AG09319 (cell line): ENCODE measurements around the gene ATCAY.

Experiments used
- DNase-seq: peaks from one replicate; pipeline ENCODE4 v3.0.0-alpha.2; 2010; ENCODE audit warnings: low read depth; ENCODE audit errors: extremely low read depth
- TF ChIP-seq, protein P1 (sequence below): IDR thresholded peaks from 2 replicates; pipeline ENCODE4 v1.5.1; 2011; ENCODE audit warnings: low read depth, mild to moderate bottlenecking, inconsistent platforms, low read length, moderate library complexity

Gene ATCAY, protein sequence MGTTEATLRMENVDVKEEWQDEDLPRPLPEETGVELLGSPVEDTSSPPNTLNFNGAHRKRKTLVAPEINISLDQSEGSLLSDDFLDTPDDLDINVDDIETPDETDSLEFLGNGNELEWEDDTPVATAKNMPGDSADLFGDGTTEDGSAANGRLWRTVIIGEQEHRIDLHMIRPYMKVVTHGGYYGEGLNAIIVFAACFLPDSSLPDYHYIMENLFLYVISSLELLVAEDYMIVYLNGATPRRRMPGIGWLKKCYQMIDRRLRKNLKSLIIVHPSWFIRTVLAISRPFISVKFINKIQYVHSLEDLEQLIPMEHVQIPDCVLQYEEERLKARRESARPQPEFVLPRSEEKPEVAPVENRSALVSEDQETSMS

DNA sequence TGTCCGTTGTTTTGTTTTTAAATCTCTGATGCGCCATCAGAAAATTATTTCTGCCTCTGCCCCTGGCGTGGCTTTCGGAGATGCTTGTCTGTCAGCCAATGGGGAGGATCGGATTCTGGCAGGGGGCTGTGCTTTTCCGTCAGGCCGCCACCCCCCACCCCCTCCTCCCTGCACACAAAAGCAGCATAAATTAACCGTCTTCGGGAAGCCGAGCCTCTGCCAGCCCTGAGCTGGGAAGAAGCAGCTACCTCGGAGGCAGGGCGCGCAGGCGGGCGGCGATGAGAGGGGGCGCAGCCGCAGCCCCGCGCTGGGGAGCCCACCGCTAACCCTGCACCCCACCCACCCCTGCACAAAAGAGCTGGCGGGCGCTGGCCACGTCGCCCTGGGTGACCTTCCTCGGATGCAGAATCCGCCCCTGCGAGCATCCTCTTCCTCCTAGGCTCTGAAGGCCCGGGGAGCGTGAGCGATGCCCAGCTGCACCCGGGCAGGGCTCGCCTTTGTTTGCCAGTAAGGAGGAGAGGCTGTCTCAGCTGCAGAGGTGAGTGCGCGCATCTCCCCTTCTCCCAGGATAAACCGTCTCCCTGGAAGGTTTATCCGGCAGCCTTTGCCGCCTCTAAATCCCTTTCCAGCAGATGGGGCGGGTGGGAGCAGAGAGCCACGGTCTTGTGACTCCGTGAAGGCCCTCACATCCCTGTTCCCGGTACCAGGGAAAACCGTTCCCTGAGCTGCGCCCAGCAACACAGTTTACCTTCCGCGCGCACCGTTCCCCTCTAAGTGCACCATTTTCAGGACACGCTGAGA lies at the start of gene ATCAY:
TSS of gene ATCAY (plus strand) at position 215 of the 801 bp plus-strand sequence. CDS start 5,083 bp downstream, outside the sequence.
- TF ChIP-seq, protein P1, sequence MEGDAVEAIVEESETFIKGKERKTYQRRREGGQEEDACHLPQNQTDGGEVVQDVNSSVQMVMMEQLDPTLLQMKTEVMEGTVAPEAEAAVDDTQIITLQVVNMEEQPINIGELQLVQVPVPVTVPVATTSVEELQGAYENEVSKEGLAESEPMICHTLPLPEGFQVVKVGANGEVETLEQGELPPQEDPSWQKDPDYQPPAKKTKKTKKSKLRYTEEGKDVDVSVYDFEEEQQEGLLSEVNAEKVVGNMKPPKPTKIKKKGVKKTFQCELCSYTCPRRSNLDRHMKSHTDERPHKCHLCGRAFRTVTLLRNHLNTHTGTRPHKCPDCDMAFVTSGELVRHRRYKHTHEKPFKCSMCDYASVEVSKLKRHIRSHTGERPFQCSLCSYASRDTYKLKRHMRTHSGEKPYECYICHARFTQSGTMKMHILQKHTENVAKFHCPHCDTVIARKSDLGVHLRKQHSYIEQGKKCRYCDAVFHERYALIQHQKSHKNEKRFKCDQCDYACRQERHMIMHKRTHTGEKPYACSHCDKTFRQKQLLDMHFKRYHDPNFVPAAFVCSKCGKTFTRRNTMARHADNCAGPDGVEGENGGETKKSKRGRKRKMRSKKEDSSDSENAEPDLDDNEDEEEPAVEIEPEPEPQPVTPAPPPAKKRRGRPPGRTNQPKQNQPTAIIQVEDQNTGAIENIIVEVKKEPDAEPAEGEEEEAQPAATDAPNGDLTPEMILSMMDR = no peak
- no peak for DNase-seq

DNA sequence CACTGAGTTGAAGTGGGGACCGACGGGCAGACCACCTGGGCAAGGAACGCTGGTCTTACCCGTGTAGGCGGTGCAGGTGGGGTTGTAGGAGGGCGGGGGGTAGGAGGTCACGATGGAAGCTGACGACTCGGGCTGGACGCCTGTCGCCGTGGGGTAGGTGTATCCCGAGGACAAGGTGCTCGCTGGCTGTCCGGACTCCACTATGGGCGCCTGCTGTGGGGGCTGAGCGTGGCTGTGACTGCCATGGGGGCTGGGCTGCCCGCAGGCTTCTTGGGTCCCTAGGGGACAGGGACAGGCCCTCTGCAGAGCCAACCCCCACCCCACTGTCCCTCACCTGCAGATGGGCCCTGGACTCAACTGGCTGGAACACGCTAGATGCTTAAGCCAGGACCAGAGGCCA lies 48.9 kb upstream of the ATCAY start:
- TF ChIP-seq, protein P1 = no peak
- no peak for DNase-seq

DNA sequence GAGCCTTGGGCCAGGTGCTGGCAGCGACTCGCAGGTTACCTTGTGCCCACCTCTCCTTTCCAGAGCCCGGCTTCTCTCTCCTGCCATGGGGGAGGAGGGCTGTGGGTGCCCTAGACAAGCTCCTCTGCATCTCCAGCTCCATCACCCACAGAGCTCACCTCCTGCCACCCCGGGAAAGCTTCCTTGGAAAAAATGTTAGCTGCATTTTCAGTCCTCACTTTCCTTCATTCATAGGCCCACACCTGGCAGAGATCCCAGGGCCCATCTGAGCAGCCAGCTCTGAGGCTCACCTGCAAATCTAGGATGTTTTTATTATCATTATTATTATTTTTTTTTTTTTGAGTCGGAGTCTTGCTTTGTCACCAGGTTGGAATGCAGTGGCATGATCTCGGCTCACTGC lies 48.5 kb upstream of the ATCAY start:
- DNase-seq = no peak
- TF ChIP-seq, protein P1 = no peak

DNA sequence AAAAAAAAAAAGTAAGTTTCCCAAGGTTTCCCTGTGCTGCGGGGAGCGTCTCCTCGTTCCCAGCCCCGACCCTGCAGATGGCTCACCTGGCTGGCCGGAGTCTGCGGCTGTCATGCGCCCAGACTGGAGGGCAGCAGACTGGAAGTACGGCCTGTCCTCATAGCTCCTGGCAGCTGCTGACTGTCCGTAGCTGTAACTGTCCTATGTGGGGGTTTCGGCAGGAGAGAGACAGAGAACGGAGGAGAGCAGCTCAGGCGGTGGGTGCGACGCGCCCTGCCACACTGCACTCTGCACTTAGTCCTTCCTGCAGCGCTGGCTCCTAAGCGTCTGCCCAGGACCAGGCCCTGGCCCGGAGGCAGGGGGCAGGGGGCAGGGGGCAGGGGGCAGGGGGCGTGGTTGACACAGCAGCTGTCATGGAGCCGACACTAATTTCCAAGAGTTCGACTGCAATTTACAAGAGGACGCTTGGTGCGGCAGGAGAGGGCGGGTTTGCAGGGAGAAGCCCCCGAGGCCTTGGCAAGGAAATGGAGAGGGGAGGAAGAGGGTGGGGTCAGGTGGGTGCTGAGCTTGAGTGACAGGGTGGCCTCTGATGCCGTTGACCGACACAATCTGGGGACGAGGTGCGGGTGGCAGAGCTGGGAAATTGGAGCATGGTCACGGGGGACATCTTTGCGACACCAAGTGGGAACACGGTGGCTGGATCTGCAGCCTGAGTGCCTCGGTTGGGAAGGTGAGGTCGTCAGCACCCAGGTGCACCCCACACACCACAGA lies 46.7 kb upstream of the ATCAY start:
- TF ChIP-seq, protein P1 = no peak

DNA sequence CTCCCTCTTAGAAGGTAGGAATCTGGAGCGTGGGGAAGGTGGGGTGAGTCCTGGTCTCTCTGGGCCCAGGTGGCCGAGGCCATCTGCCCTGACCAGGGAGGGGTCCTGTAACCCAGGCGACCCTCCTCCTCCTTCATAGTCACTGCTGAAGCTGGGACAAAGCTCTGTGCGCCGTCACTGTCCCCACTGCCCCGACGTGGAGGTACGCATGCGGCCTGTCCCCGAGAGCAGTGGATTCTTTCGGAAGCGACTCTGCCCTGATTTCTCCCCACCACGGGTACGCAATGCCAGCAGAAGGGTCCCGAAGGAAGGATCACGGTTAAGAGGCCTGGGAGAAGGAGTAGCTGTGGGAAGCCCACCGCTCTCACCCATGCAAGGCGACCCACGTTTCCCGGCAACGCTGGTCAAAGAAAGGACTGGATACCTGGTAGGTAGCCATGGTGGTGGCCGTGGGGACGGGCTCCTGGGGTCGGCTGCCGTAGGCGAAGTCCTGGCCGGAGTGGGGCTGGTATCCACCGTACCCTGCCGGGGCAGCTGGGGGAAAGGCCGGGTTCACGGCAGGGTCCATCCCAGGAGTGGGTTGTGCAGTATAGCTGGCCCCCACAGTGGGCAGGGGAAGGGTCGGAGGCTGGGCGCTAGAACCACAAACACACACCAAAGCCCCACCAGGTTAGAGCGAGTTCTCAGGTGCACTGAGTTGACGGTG lies 46.0 kb upstream of the ATCAY start:
- TF ChIP-seq, protein P1 = no peak
- DNase-seq = no peak

More for the DNA sequence above, 46.7 kb upstream of the ATCAY start:
- no peak for DNase-seq

DNA sequence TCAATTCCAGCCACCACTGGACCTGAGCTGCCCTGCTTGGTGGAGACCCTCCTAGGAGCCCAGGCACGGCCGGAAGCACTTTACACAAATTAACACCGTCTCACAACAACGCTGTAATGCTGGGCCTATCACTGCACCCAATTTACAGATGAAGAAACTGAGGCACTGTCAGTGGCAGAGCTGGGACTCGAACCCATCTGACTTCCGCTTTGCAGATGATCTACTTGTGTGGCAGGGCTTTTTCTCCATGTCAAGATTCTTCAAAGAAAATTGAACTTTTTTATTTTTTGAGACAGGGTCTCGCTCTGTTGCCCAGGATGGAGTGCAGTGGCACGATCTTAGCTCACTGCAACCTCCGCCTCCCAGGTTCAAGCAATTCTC lies 45.4 kb upstream of the ATCAY start:
- TF ChIP-seq, protein P1 = no peak
- no peak for DNase-seq
